ENCODE measurements around the gene CFAP221. TPM values are rescaled to one million over a fixed set of nuclear protein-coding genes. Genes with fewer than 3 reads are reported as not detected.

Gene CFAP221
- total RNA-seq, 1 experiment from 2014 or later: 0.20 TPM

DNA sequence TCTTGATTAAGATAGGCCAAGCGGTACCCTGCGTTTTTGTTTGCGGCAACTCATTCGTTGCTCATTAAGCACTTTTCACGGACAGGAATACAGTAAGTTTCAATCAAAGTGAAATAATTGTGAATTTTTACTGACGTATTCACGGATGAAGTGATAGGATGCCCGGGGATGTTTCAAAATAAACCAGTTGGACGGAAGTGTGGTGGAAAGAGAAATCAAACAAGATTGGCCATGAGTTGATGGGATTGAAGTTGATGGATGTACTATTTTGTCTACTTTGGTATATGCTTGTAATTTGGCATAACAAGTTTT, 135.2 kb downstream of the CFAP221 start:
- Histone ChIP-seq H2BK20ac (ENCODE audit: low read depth, low read length, poor library complexity, severe bottlenecking) (no peak overlapping the region), H4K5ac (ENCODE audit: insufficient read length, low read depth, low read length) (no peak overlapping the region), H2BK5ac (ENCODE audit: insufficient read length, low read length) (no peak overlapping the region), H2BK120ac (ENCODE audit: low read depth, low read length, poor library complexity, severe bottlenecking) (no peak overlapping the region), H3K79me2 (ENCODE audit: insufficient read depth, low read length) (peaks cover 8% of the 10 kb centered on the region; the same call in 1 of the 2 replicates), H4K91ac (ENCODE audit: insufficient read length, low read depth, low read length) (no peak overlapping the region), H3K23me2 (ENCODE audit: insufficient read length, low read depth, low read length, poor library complexity, severe bottlenecking) (peaks cover 7% of the 10 kb centered on the region), H3K4ac (ENCODE audit: low read depth, low read length) (no peak overlapping the region), H3K4me2 (ENCODE audit: insufficient read depth, insufficient read length, low read length) (peak overlapping the region; percentile 95), H3T11ph (ENCODE audit: low read length) (no peak overlapping the region), H4K8ac (replicated peaks; ENCODE audit: insufficient read length, low read depth, low read length) (no peak overlapping the region), H3K23ac (ENCODE audit: insufficient read length, low read depth, low read length) (no peak overlapping the region), H3K9me3 (ENCODE audit: control insufficient read depth, low read depth, low read length) (no peaks in the 10 kb centered on the region), H3K79me1 (ENCODE audit: insufficient read depth, low read depth, low read length, poor library complexity, severe bottlenecking) (peaks cover 3% of the 10 kb centered on the region), H3K9ac (ENCODE audit: extremely low read depth, insufficient read length, low read length) (peak overlapping the region; percentile 80), H3K18ac (ENCODE audit: insufficient read length, low read depth, low read length) (no peak overlapping the region), H2AK5ac (ENCODE audit: insufficient read length, low read length) (no peak overlapping the region), H3K56ac (ENCODE audit: insufficient read length, low read depth, low read length) (no peak overlapping the region), H4K20me1 (ENCODE audit: control insufficient read depth, insufficient read depth, insufficient read length) (no peaks in the 10 kb centered on the region), H3K27me3 (ENCODE audit: insufficient read depth, low read length) (no peaks in the 10 kb centered on the region), H3K4me1 (ENCODE audit: insufficient read depth, low read length) (peaks cover 4% of the 10 kb centered on the region), H2BK12ac (ENCODE audit: insufficient read length, low read depth, low read length) (no peak overlapping the region), H2AFZ (ENCODE audit: low read length) (no peak overlapping the region), H3K14ac (ENCODE audit: insufficient read depth, low read length) (no peak overlapping the region), H2BK15ac (ENCODE audit: low read depth, low read length) (no peak overlapping the region), H3K27ac (ENCODE audit: insufficient read length, low read depth, low read length) (no peak overlapping the region)
- TF ChIP-seq, protein P1, sequence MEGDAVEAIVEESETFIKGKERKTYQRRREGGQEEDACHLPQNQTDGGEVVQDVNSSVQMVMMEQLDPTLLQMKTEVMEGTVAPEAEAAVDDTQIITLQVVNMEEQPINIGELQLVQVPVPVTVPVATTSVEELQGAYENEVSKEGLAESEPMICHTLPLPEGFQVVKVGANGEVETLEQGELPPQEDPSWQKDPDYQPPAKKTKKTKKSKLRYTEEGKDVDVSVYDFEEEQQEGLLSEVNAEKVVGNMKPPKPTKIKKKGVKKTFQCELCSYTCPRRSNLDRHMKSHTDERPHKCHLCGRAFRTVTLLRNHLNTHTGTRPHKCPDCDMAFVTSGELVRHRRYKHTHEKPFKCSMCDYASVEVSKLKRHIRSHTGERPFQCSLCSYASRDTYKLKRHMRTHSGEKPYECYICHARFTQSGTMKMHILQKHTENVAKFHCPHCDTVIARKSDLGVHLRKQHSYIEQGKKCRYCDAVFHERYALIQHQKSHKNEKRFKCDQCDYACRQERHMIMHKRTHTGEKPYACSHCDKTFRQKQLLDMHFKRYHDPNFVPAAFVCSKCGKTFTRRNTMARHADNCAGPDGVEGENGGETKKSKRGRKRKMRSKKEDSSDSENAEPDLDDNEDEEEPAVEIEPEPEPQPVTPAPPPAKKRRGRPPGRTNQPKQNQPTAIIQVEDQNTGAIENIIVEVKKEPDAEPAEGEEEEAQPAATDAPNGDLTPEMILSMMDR (conservative IDR thresholded peaks at IDR 0.05): no peak
- peaks cover 0 to 3% of the 10 kb centered on the region in 2 experiments; a peak in 1 of 5 replicates for H3K9me3 Mint-ChIP-seq
- peak overlapping the region in 2 of 3 experiments; percentile 42 to 45; a peak in 4 of 7 replicates for H3K27ac Mint-ChIP-seq
- DNase-seq: peak; percentile 1
- WGBS (ENCODE audit: extremely low coverage, insufficient read length, low lambda C conversion rate): no CpG with 5 or more reads among the region's 9 CpGs
- H3K4me1 Mint-ChIP-seq: peaks cover 46 to 50% of the 10 kb centered on the region in 2 experiments
- peak overlapping the region; percentile 73 to 90 for H3K4me3 Mint-ChIP-seq
- H3K27me3 Mint-ChIP-seq (ENCODE audit: low read depth): no peaks in the 10 kb centered on the region
- H3K36me3 Mint-ChIP-seq (ENCODE audit: insufficient read depth in 1 of 3, low read depth in 3 of 3): peaks cover 22 to 28% (median 27%) of the 10 kb centered on the region in 3 experiments

Data from H9 (cell line).